Suprapubic skin (tissue), 3 donors: ENCODE data around the gene MAP3K1.

ENCODE experiments used
- EP300 ChIP-seq: sonication (generic); formaldehyde crosslinking; IDR thresholded peaks from one replicate; pipeline ENCODE4 v1.6.1; 2017; ENCODE audit warnings: antibody characterized with exemption
- TF ChIP-seq, protein P1 (sequence below), 2 donors: fragments of 200-600 bp in 1 of 2; fragments of 450-650 bp in 1 of 2; sonication (generic) in 1 of 2; IDR thresholded peaks; one replicate each; pipeline ENCODE4 v1.5.1; 2016 to 2019; ENCODE audit warnings: antibody characterized with exemption in 2 of 2, mild to moderate bottlenecking in 1 of 2, moderate library complexity in 1 of 2

DNA sequence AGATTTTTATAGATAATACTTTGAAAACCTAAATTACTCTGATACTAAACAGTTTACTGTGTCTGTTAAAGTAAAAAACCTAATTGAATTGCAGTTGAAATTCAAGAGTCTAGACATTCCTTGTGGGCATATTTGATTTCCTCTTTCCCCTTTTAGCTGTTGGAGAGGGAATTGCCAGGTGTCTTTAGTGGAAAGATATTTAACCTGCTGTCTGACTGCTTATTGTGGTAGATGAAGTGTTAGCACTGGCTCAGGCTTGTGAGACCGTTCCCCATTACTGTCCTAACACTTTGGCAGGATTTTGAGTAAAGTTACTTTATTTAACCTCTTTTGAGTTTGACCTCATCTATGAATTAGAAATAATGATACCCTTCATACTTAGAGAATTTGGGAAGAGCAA lies 16.4 kb downstream of the MAP3K1 start:
- TF ChIP-seq, protein P1, sequence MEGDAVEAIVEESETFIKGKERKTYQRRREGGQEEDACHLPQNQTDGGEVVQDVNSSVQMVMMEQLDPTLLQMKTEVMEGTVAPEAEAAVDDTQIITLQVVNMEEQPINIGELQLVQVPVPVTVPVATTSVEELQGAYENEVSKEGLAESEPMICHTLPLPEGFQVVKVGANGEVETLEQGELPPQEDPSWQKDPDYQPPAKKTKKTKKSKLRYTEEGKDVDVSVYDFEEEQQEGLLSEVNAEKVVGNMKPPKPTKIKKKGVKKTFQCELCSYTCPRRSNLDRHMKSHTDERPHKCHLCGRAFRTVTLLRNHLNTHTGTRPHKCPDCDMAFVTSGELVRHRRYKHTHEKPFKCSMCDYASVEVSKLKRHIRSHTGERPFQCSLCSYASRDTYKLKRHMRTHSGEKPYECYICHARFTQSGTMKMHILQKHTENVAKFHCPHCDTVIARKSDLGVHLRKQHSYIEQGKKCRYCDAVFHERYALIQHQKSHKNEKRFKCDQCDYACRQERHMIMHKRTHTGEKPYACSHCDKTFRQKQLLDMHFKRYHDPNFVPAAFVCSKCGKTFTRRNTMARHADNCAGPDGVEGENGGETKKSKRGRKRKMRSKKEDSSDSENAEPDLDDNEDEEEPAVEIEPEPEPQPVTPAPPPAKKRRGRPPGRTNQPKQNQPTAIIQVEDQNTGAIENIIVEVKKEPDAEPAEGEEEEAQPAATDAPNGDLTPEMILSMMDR (IDR thresholded peaks at IDR 0.05), result no peak
- TF ChIP-seq EP300, result no peak
